SU-DHL-6 (cell line): Measurements from ENCODE around the gene ADSS2.

Experiments used
- EZH2phosphoT487 ChIP-seq: fragments of 200-600 bp; sonication (generic), shearing (Covaris generic); conservative IDR thresholded peaks from 2 replicates; pipeline ENCODE4 v1.6.1; 2018; ENCODE audit warnings: mild to moderate bottlenecking, antibody characterized with exemption, low read length, moderate library complexity, mixed read lengths
- TF ChIP-seq, protein P1 (sequence below): fragments of 200-600 bp; sonication (generic); IDR thresholded peaks from one replicate; pipeline ENCODE4 v1.5.1; 2017; ENCODE audit warnings: antibody characterized with exemption, mild to moderate bottlenecking, low read length, moderate library complexity; ENCODE audit not compliant: insufficient read depth, poor library complexity, severe bottlenecking

DNA sequence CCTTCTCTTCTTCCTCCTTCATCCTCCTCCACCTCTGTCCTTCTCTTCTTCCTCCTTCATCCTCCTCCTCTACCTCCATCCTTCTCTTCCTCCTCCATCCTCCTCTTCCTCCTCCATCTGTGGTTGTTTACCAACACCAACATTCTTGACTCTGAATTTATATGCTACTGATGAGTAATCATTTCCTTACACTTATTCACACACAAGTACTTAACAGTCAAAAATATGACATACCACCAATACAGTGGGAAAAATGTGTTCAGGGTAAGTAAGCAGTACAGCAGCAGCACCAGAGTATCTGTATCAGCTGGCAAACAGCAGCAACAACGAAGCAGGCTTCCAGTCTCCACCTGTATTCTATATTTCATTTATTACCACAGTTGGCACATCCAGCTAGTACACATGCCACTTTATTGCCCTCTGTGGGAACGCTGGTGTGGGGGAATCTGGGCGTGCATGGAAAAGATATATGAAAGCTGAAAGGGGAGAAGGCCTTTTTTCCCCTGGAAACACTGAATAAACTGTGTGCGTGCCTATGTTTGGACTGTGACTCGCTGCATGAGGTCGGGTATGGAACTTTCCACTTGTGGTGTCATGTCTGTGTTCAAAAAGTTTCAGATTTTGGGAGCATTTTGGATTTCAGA lies 16.0 kb downstream of the ADSS2 start:
- TF ChIP-seq, protein P1, sequence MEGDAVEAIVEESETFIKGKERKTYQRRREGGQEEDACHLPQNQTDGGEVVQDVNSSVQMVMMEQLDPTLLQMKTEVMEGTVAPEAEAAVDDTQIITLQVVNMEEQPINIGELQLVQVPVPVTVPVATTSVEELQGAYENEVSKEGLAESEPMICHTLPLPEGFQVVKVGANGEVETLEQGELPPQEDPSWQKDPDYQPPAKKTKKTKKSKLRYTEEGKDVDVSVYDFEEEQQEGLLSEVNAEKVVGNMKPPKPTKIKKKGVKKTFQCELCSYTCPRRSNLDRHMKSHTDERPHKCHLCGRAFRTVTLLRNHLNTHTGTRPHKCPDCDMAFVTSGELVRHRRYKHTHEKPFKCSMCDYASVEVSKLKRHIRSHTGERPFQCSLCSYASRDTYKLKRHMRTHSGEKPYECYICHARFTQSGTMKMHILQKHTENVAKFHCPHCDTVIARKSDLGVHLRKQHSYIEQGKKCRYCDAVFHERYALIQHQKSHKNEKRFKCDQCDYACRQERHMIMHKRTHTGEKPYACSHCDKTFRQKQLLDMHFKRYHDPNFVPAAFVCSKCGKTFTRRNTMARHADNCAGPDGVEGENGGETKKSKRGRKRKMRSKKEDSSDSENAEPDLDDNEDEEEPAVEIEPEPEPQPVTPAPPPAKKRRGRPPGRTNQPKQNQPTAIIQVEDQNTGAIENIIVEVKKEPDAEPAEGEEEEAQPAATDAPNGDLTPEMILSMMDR, result no peak
- TF ChIP-seq EZH2phosphoT487, result no peak
